Cortex of kidney (tissue), 1 donor: ENCODE measurements around the gene KRT8.

Source experiments
- DNase-seq: peaks from one replicate; lab custom pipeline; 2025; lab: John Stamatoyannopoulos, UW

Gene KRT8

DNA sequence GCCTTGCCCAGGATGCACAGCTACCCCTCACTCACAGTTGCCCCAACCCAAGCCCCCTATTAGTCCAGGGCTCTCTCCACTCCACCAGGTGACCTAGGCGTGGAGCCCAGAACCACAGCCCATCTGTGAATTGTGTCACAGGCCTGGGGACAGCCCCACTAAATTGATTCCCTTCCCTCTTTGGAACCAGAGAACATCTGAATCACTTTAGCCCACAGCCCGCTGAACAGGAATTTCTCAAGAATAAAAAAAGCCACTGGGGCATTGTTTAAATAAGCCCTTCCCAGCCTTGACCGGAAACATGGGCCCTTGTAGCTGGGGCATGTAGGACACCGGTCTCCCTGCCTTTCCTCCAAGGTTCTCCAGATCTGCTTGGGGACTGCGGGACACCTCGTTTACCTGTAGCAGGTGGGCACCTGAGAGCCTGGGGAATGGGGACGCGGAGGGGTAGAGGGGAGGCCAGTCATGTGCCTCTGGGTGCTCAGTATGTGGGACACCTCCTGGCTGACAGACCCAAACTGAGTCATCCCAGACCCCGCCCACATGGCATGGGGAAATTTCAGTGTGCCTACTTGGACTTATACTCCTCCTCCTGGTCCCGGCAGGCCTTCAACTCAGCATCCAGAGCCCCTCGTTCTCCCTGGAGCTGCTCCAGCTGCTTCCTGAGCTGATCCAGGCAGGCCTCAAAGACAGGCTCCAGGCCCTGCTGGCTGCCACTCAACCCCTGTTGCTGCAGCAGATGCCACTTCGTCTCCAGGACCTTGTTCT is 57.4 kb downstream of the KRT8 start:
- no peak for DNase-seq
